ENCODE data around the gene LRRC31. TPM values are rescaled to one million over a fixed set of nuclear protein-coding genes. Genes with fewer than 3 reads are reported as not detected.

The LRRC31 gene
- total RNA-seq, 3 donors from 2014 or later = 0.29 to 7.5 TPM; not detected in 1

DNA sequence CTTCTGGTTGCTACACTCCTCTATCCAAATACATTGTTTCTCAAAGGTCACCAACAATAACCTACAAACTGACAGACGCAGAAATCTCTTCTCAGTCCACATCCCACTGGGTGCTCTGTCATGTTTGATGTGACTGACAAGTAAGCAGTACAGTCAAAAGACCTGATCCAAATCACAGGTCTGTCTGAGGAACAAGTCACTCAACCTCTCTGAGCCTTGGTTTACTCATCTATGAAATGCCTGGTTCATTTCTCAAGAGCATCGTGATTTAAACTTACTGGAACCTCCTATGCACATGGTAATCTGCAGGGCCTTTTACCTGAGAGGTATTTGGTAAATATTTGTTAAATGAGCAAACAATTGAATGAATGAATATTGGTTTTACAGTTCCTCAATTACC, 5.5 kb downstream of the LRRC31 start:
- no peak for DNase-seq (ENCODE audit: low spot score in 2 of 2)
- Histone ChIP-seq H3K9me3 (no peaks in the 10 kb centered on the region), H3K36me3 (no peaks in the 10 kb centered on the region), H3K27me3 (no peaks in the 10 kb centered on the region), H3K4me3 (no peak overlapping the region), H3K4me1 (no peaks in the 10 kb centered on the region), H3K27ac (no peak overlapping the region)
- TF ChIP-seq POLR2AphosphoS5 (IDR thresholded peaks at IDR 0.05) = no peak
- TF ChIP-seq, protein P1, sequence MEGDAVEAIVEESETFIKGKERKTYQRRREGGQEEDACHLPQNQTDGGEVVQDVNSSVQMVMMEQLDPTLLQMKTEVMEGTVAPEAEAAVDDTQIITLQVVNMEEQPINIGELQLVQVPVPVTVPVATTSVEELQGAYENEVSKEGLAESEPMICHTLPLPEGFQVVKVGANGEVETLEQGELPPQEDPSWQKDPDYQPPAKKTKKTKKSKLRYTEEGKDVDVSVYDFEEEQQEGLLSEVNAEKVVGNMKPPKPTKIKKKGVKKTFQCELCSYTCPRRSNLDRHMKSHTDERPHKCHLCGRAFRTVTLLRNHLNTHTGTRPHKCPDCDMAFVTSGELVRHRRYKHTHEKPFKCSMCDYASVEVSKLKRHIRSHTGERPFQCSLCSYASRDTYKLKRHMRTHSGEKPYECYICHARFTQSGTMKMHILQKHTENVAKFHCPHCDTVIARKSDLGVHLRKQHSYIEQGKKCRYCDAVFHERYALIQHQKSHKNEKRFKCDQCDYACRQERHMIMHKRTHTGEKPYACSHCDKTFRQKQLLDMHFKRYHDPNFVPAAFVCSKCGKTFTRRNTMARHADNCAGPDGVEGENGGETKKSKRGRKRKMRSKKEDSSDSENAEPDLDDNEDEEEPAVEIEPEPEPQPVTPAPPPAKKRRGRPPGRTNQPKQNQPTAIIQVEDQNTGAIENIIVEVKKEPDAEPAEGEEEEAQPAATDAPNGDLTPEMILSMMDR (IDR thresholded peaks at IDR 0.05) = no peak
- intact Hi-C loops (cut with DNase I; ENCODE audit: low total_unique reads) = no loop called here

DNA sequence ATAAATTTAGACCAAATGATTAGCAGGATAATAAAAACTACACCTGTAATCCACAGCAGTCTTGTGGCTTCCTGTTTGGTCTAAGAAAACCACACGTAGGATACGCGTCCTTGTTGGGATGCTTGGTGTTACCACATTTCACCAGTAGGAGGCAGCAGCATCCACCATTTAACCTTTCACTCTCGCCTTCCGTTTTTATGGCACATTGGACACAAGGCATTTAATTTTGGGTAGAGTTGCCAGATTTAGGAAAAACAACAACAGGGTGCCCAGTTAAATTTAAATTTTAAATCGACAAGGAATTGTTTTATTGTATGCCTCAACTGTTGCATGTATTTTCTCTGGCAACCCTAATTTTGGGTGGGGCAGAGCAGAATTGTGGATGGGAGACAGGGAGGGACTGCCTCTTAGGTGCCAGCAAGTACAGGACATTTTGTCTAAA, 6.3 kb downstream of the LRRC31 start:
- no peak for TF ChIP-seq POLR2A (IDR thresholded peaks at IDR 0.05)
- TF ChIP-seq, protein P1 (IDR thresholded peaks at IDR 0.05) = peak; percentile 41 to 89 (median 78)
- DNase-seq (ENCODE audit: low spot score in 2 of 2) = peak; percentile 27 to 63
- Histone ChIP-seq H3K4me1 (no peaks in the 10 kb centered on the region), H3K27ac (no peak overlapping the region), H3K4me3 (no peak overlapping the region), H3K27me3 (no peaks in the 10 kb centered on the region), H3K36me3 (no peaks in the 10 kb centered on the region), H3K9me3 (no peaks in the 10 kb centered on the region)
- intact Hi-C loops (cut with DNase I; ENCODE audit: low total_unique reads) = no loop called here

DNA sequence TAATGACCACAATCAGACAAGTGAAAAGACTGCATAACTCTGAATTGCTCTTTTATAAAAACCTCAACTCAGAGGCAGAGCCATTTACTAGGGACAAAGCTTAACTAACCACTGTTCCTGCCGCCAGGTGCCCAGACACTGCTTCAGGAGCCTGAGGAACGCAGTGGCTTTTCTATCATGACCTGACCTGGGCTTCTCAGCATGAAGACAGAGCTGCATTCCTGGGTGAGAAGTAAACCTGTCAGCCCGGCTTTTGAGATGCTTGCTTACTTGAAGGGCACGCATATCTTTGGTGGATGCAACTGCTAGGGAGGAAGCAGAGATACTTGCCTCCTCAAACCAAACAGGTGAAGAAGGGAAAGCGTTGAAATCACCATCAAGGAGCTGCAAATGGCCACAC, 7.9 kb downstream of the LRRC31 start:
- Histone ChIP-seq H3K4me3 (no peak overlapping the region), H3K27me3 (no peaks in the 10 kb centered on the region), H3K27ac (no peak overlapping the region), H3K9me3 (no peaks in the 10 kb centered on the region), H3K36me3 (no peaks in the 10 kb centered on the region), H3K4me1 (no peaks in the 10 kb centered on the region)
- no peak for DNase-seq (ENCODE audit: low spot score in 2 of 2)
- intact Hi-C loops (cut with DNase I; ENCODE audit: low total_unique reads) = no loop called here
- TF ChIP-seq, protein P1 (IDR thresholded peaks at IDR 0.05) = no peak
- TF ChIP-seq POLR2AphosphoS5 (IDR thresholded peaks at IDR 0.05) (no peak), POLR2A (IDR thresholded peaks at IDR 0.05) (no peak)

DNA sequence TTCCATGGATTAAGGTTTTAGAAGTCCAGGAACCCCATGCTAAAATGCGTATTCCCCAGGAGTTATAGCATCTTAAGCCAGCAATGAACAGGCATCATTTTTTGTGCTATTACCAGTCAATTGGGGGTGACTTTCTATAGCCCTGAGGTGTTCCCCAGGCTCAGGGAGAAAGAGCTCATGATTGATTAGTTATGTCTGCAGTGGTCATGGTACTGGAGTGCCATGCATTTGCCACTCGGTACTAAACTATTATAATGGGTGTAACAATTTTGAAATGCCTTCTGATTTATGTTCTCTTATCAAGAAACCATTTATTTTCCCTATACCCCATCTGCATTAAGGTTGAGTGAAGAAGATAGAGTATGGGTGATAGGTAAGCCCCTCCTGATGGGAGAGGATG, 11.9 kb downstream of the LRRC31 start:
- Histone ChIP-seq H3K27ac (no peak overlapping the region), H3K4me3 (no peak overlapping the region), H3K4me1 (no peaks in the 10 kb centered on the region), H3K9me3 (no peaks in the 10 kb centered on the region), H3K36me3 (no peaks in the 10 kb centered on the region), H3K27me3 (no peaks in the 10 kb centered on the region)
- no peak for DNase-seq (ENCODE audit: low spot score in 2 of 2)
- TF ChIP-seq, protein P1 (IDR thresholded peaks at IDR 0.05) = no peak
- TF ChIP-seq POLR2A (IDR thresholded peaks at IDR 0.05) (no peak), POLR2AphosphoS5 (IDR thresholded peaks at IDR 0.05) (no peak)
- intact Hi-C loops (cut with DNase I; ENCODE audit: low total_unique reads) = no loop called here

DNA sequence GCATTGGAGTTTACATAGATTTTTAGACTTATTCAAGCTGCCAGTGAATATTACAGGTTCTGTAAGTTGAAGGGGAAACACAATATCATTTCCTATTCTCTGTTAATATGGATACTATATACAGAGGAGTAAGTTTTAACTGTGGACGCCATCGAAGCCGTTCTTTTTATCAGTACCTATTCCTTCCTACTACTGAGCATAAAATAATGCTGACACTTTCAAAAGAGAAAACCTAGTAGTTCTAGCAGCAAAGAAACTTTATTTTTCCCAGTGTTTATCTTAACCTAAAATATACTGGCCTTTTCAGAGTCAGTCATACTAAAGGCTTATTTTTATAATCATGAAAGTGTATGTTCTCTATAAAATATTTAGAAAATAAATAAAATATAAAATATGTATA, 14.2 kb downstream of the LRRC31 start:
- Histone ChIP-seq H3K27ac (no peak overlapping the region), H3K36me3 (no peaks in the 10 kb centered on the region), H3K4me1 (no peaks in the 10 kb centered on the region), H3K9me3 (no peaks in the 10 kb centered on the region), H3K27me3 (no peaks in the 10 kb centered on the region), H3K4me3 (no peak overlapping the region)
- intact Hi-C loops (cut with DNase I; ENCODE audit: low total_unique reads) = no loop called here
- TF ChIP-seq POLR2A (IDR thresholded peaks at IDR 0.05) (no peak), POLR2AphosphoS5 (IDR thresholded peaks at IDR 0.05) (no peak)
- TF ChIP-seq, protein P1 (IDR thresholded peaks at IDR 0.05) = no peak
- no peak for DNase-seq (ENCODE audit: low spot score in 2 of 2)
